ENCODE data around the gene USP44.

GRCh38 chr12:95516757-95517156, 34.5 kb downstream of the USP44 start:
- TF ChIP-seq CTCF (IDR thresholded peaks at IDR 0.05) (no peak), POLR2A (IDR thresholded peaks at IDR 0.05) (no peak)
